ENCODE results near the gene SLC7A6.

DNA sequence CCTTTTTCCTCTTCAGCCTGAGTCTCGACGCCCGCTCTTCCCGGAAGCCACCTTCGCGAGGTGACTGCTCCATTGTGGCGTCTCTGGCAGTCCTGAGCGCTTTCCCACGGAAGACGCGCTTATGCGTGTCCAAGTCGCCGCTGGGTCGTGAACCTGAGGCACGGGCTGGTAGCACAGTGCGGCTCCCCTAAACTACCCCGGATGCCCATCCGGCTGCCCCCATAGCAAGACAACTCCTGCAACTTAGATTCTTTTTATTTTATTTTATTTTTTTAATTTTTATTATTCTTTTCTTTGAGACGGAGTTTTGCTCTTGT is 26.3 kb upstream of the SLC7A6 start:
- TF ChIP-seq CTCF (IDR thresholded peaks at IDR 0.05; ENCODE audit: low read length) (no peak), EZH2 (IDR thresholded peaks at IDR 0.05; ENCODE audit: borderline replicate concordance, low read length) (no peak)

All from OCI-LY1 (cell line).